ENCODE results near the gene ABCA7.

The ABCA7 gene

DNA sequence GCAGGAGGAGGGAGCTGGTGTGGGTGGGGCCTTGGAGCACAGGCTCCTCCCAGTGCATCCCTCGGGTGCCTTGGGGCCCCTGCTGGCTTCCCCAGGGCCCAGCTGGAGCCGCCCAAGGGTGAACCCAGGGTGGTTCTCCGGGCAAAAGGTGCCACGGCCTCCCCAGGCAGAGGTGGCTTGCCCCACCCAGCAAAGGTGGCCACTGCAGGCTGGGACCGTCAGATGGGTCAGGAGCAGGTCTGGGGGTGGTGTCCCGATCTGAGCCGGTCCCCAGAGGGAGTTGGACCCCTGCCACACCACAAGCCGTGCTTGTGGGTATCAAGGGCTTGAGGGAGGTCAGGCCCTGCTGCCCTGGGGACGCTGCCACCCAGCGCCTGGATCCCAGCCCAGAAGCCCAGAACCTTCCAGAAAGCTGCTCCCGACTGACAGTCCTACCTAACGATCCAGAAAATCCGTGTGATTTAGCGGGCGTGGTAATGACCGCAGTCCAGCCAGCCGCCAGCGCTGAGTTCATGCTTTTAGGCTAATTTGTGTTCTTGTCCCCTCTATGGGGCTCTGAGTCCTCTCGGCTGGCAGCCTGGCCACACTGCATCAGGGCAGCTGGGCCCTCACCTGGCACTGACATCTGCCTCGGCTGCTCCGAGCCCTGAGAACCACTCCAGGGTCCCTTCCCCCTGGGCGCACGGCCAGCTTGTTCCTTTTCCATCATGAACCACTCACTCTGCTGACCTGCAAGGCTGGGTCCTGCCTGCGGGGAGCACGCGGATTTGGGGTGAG, 44.7 kb upstream of the ABCA7 start:
- no peak overlapping the region for H3K4me3 ChIP-seq (ENCODE audit: insufficient read depth, low read length, poor library complexity, severe bottlenecking)
- TF ChIP-seq, protein P1, sequence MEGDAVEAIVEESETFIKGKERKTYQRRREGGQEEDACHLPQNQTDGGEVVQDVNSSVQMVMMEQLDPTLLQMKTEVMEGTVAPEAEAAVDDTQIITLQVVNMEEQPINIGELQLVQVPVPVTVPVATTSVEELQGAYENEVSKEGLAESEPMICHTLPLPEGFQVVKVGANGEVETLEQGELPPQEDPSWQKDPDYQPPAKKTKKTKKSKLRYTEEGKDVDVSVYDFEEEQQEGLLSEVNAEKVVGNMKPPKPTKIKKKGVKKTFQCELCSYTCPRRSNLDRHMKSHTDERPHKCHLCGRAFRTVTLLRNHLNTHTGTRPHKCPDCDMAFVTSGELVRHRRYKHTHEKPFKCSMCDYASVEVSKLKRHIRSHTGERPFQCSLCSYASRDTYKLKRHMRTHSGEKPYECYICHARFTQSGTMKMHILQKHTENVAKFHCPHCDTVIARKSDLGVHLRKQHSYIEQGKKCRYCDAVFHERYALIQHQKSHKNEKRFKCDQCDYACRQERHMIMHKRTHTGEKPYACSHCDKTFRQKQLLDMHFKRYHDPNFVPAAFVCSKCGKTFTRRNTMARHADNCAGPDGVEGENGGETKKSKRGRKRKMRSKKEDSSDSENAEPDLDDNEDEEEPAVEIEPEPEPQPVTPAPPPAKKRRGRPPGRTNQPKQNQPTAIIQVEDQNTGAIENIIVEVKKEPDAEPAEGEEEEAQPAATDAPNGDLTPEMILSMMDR (IDR thresholded peaks at IDR 0.05; ENCODE audit: insufficient read depth, low read length, poor library complexity, severe bottlenecking): no peak
- TF ChIP-seq EZH2phosphoT487 (conservative IDR thresholded peaks at IDR 0.05; ENCODE audit: low read length): no peak
- no peak overlapping the region for H3K9ac ChIP-seq (ENCODE audit: low read length)
- H3K9me3 ChIP-seq (ENCODE audit: insufficient read depth, low read length): no peaks in the 10 kb centered on the region
- H3F3A ChIP-seq (ENCODE audit: insufficient read depth): no peaks in the 10 kb centered on the region
- H3K9me2 ChIP-seq (replicated peaks; ENCODE audit: insufficient read depth, low read length): no peaks in the 10 kb centered on the region
- H3K36me3 ChIP-seq (ENCODE audit: low read length): no peaks in the 10 kb centered on the region
- no peaks in the 10 kb centered on the region for H4K20me1 ChIP-seq (ENCODE audit: low read depth, low read length)
- no peaks in the 10 kb centered on the region for H3K27me3 ChIP-seq (ENCODE audit: low read length)
- no peaks in the 10 kb centered on the region for H3K79me2 ChIP-seq (ENCODE audit: insufficient read depth, low read length)
- H3K27ac ChIP-seq (ENCODE audit: low read depth, low read length): no peak overlapping the region
- no peak overlapping the region for H3K4me2 ChIP-seq (ENCODE audit: low read depth, low read length, poor library complexity, severe bottlenecking)
- no peak overlapping the region for H2AFZ ChIP-seq (ENCODE audit: low read depth, low read length, severe bottlenecking)

DNA sequence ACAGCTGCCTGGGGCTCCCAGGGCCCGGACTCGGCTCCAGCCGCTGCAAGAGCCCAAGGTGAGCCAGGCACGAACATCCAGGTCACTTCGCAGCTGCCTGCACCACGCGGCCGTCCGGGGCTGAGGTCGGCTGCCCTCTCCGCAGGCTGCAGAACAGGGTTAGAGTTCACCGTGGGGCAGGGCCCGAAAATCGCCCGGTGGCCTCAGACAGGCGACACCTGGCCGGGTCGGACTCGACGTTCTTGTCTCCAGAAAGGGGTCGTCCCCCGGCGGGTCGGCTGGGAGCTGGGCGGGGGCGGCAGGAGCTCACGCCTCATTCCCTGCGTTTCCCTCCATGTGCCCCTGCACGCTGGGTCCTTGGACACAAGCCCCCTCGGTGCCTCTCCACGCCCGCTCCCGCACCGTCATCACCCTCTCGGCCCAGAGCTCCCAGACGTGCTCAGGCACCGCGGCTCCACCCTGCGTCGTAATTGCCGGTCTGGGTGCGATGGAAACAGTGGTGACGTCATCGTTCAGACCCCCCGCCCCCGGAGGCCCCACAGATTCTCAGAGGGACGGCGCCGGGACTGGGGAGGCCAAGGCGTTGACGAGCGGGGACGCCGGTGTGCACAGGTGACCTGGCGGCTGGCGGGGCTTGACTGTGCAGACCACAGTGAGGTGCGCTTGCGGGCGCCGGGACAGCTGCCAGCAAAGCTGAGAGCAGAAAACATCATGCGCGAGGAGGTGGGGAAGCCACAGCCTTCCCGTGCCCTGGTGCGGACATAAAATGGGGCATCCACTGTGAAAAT, 43.7 kb upstream of the ABCA7 start:
- Histone ChIP-seq H3K27ac (ENCODE audit: low read depth, low read length) (no peak overlapping the region), H3K9me3 (ENCODE audit: insufficient read depth, low read length) (no peaks in the 10 kb centered on the region), H3F3A (ENCODE audit: insufficient read depth) (no peaks in the 10 kb centered on the region), H4K20me1 (ENCODE audit: low read depth, low read length) (no peaks in the 10 kb centered on the region), H3K4me3 (ENCODE audit: insufficient read depth, low read length, poor library complexity, severe bottlenecking) (no peak overlapping the region), H3K4me2 (ENCODE audit: low read depth, low read length, poor library complexity, severe bottlenecking) (no peak overlapping the region), H3K27me3 (ENCODE audit: low read length) (no peaks in the 10 kb centered on the region), H3K9me2 (replicated peaks; ENCODE audit: insufficient read depth, low read length) (no peaks in the 10 kb centered on the region), H3K79me2 (ENCODE audit: insufficient read depth, low read length) (no peaks in the 10 kb centered on the region), H3K9ac (ENCODE audit: low read length) (no peak overlapping the region), H2AFZ (ENCODE audit: low read depth, low read length, severe bottlenecking) (no peak overlapping the region), H3K36me3 (ENCODE audit: low read length) (no peaks in the 10 kb centered on the region)
- TF ChIP-seq, protein P1 (IDR thresholded peaks at IDR 0.05; ENCODE audit: insufficient read depth, low read length, poor library complexity, severe bottlenecking): no peak
- TF ChIP-seq EZH2phosphoT487 (conservative IDR thresholded peaks at IDR 0.05; ENCODE audit: low read length): no peak

DNA sequence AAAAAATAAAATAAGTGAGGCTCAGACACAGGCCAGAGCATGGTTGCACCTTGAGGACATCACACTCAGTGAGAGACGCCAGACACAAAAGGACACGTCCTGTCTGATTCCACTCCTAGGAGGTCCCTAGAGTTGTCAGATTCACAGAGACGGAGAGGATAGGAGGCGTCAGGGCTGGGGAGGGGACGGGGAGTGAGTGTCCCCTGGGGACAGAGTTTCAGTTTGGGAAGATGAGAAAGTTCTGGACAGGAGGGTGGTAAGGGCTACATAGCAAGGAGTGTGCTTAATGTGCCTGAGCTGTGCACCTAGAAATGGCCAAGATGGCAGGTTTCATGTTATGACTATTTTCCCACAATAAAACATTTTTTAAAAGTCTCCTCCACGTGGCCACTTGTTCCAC, 41.8 kb upstream of the ABCA7 start:
- Histone ChIP-seq H3K36me3 (ENCODE audit: low read length) (no peaks in the 10 kb centered on the region), H4K20me1 (ENCODE audit: low read depth, low read length) (no peaks in the 10 kb centered on the region), H3K27ac (ENCODE audit: low read depth, low read length) (no peak overlapping the region), H3K79me2 (ENCODE audit: insufficient read depth, low read length) (no peaks in the 10 kb centered on the region), H3K9ac (ENCODE audit: low read length) (no peak overlapping the region), H3K9me2 (replicated peaks; ENCODE audit: insufficient read depth, low read length) (no peaks in the 10 kb centered on the region), H3K4me3 (ENCODE audit: insufficient read depth, low read length, poor library complexity, severe bottlenecking) (no peak overlapping the region), H3F3A (ENCODE audit: insufficient read depth) (no peaks in the 10 kb centered on the region), H2AFZ (ENCODE audit: low read depth, low read length, severe bottlenecking) (no peak overlapping the region), H3K4me2 (ENCODE audit: low read depth, low read length, poor library complexity, severe bottlenecking) (no peak overlapping the region), H3K9me3 (ENCODE audit: insufficient read depth, low read length) (no peaks in the 10 kb centered on the region), H3K27me3 (ENCODE audit: low read length) (no peaks in the 10 kb centered on the region)
- TF ChIP-seq, protein P1 (IDR thresholded peaks at IDR 0.05; ENCODE audit: insufficient read depth, low read length, poor library complexity, severe bottlenecking): no peak
- no peak for TF ChIP-seq EZH2phosphoT487 (conservative IDR thresholded peaks at IDR 0.05; ENCODE audit: low read length)

All from SU-DHL-6 (cell line).